Ovary (tissue), 9 donors: ENCODE data around the gene SPATC1L. TPM values are rescaled to one million over a fixed set of nuclear protein-coding genes. Genes with fewer than 3 reads are reported as not detected.

Source experiments
- DNase-seq, 5 donors: peaks; one replicate each; pipeline ENCODE4 v3.0.0-alpha.2; 2019 to 2020
- H3K27ac ChIP-seq, 2 donors: fragments of 200-600 bp; one replicate each; pipeline versions ENCODE4 v1.5.1 to v1.8.0; 2019 to 2022
- H3K27me3 ChIP-seq: fragments of 200-600 bp; one replicate; pipeline ENCODE4 v1.8.0; 2022
- H3K36me3 ChIP-seq: fragments of 200-600 bp; sonication (generic); one replicate; pipeline ENCODE4 v1.5.1; 2019
- H3K4me1 ChIP-seq: one replicate; pipeline ENCODE4 v1.8.1; 2013; ENCODE audit warnings: mild to moderate bottlenecking, moderate library complexity; ENCODE audit not compliant: insufficient read depth
- H3K4me3 ChIP-seq: fragments of 200-600 bp; sonication (generic); one replicate; pipeline ENCODE4 v1.5.1; 2017
- H3K9me3 ChIP-seq, 2 donors: fragments of 200-600 bp in 1 of 2; sonication (generic) in 1 of 2; one replicate each; pipeline versions ENCODE4 v1.5.1 to v1.8.1; 2013 to 2019; ENCODE audit warnings: mild to moderate bottlenecking in 1 of 2, moderate library complexity in 1 of 2
- CTCF ChIP-seq, 3 donors: fragments of 450-650 bp in 2 of 3; fragments of 200-600 bp in 1 of 3; IDR thresholded peaks; one replicate each; pipeline versions ENCODE4 v1.5.1 to v1.8.0; 2016 to 2022; ENCODE audit warnings: antibody characterized with exemption in 3 of 3, mild to moderate bottlenecking in 1 of 3
- EP300 ChIP-seq: sonication (generic); formaldehyde crosslinking; IDR thresholded peaks from one replicate; pipeline ENCODE4 v1.6.1; 2017; ENCODE audit warnings: antibody characterized with exemption
- POLR2A ChIP-seq: fragments of 450-650 bp; IDR thresholded peaks from one replicate; pipeline ENCODE4 v1.6.1; 2017; ENCODE audit warnings: antibody characterized with exemption, mild to moderate bottlenecking, moderate library complexity
- WGBS, 3 donors: extraction: QIAGEN DNeasy Blood & Tissue Kit in 1 of 3; methylation state at CpG; one replicate each; pipeline versions ENCODE4 v1.1.5 to v1.1.7; 2013 to 2017; 5-methylcytosine and 5-hydroxymethylcytosine counted together
- intact Hi-C, 4 donors: fragments of 100-400 bp; cut with DNase I; formaldehyde crosslinking; loops; one replicate each; pipeline versions ENCODE4 v1.11.0 to v1.15.1; 2022 to 2023
- polyA plus RNA-seq, 2 donors: library from polyadenylated mRNA; stranded (reverse); fragments of 200-250 nt in 1 of 2; fragments of 350-450 nt in 1 of 2; fragmentation: Illumina TruSeq in 1 of 2; extraction: RNeasy Lipid Tissue Mini Kit (QIAGEN cat#74804) in 1 of 2; gene quantifications; one replicate each; pipeline ENCODE4 v1.2.3, GENCODE V29; 2013 to 2014
- total RNA-seq, 7 donors: library from RNA; depleted of rRNA in 2 of 7; stranded (reverse); fragments of >200 nt in 2 of 7; fragmentation: NEBNext Ultra II Directional in 3 of 7; extraction: Animal tissue kit (Norgen Biotek cat#: 25700) in 3 of 7; gene quantifications; one replicate each; pipeline versions ENCODE4 v1.1.0 to v1.2.4, GENCODE V29; 2016 to 2023
- donor health status: DM: no; HTN: no; CAD: no; lungs with moderate emphysema.
- donor health status: DM: no; HTN: no; CAD: no.
- donor health status: Bipolar disorder and iron deficiency.
- donor health status: DM: yes; HTN: yes; CAD: no.
- donor health status: DM: no; HTN: no; CAD: no.
- donor health status: DM: yes; HTN: yes; CAD: no.

The SPATC1L gene
- total and polyA plus RNA-seq, 9 donors, result 2.8 to 21.3 (median 14.9) TPM

- no peak for TF ChIP-seq EP300
- no peak for TF ChIP-seq CTCF (IDR thresholded peaks at IDR 0.05)
- TF ChIP-seq POLR2A, result no peak
- intact Hi-C loops, result no loop called here
- Histone ChIP-seq H3K27me3 (no peaks in the 10 kb centered on the region), H3K4me3 (no peak overlapping the region), H3K27ac (no peak overlapping the region), H3K4me1 (no peaks in the 10 kb centered on the region), H3K9me3 (no peaks in the 10 kb centered on the region), H3K36me3 (no peaks in the 10 kb centered on the region)
- DNase-seq, result peak in 3 of 5 donors; percentile 9 to 24 (median 12)
- 93 to 96% (median 93%) methylated on average over 10 of the region's 10 CpGs for WGBS, 3 donors
Measured at GRCh38 chr21:46193829-46194373, 9.6 kb upstream of the SPATC1L start.

- H3K4me1 ChIP-seq, result peaks cover 2% of the 10 kb centered on the region
- H3K9me3 ChIP-seq, result no peaks in the 10 kb centered on the region
- H3K4me3 ChIP-seq, result no peak overlapping the region
- no peak overlapping the region for H3K27ac ChIP-seq
- no peaks in the 10 kb centered on the region for H3K27me3 ChIP-seq
- 93 to 96% (median 95%) methylated on average over 19 to 20 of the region's 20 CpGs for WGBS, 3 donors
- intact Hi-C loops, result no loop called here
- DNase-seq, result peak in 4 of 5 donors; percentile 12 to 31 (median 18)
- H3K36me3 ChIP-seq, result no peaks in the 10 kb centered on the region
- TF ChIP-seq CTCF (IDR thresholded peaks at IDR 0.05) (no peak), POLR2A (no peak), EP300 (no peak)
Measured at GRCh38 chr21:46191686-46192575, 7.7 kb upstream of the SPATC1L start.

GRCh38 chr21:46191257-46191685 lies 7.0 kb upstream of the SPATC1L start:
- WGBS, 3 donors, result 61 to 73% (median 68%) methylated on average over 4 of the region's 4 CpGs
- intact Hi-C loops, result no loop called here
- H3K9me3 ChIP-seq, result no peaks in the 10 kb centered on the region
- H3K27me3 ChIP-seq, result no peaks in the 10 kb centered on the region
- no peaks in the 10 kb centered on the region for H3K36me3 ChIP-seq
- TF ChIP-seq EP300 (no peak), CTCF (IDR thresholded peaks at IDR 0.05) (no peak), POLR2A (no peak)
- H3K4me1 ChIP-seq, result peaks cover 2% of the 10 kb centered on the region
- H3K4me3 ChIP-seq, result no peak overlapping the region
- H3K27ac ChIP-seq, result no peak overlapping the region
- DNase-seq, result peak in 4 of 5 donors; percentile 20 to 51 (median 39)

GRCh38 chr21:46190491-46191131 lies 6.4 kb upstream of the SPATC1L start:
- Histone ChIP-seq H3K27me3 (no peaks in the 10 kb centered on the region), H3K4me1 (peaks cover 4% of the 10 kb centered on the region), H3K4me3 (no peak overlapping the region), H3K36me3 (no peaks in the 10 kb centered on the region), H3K27ac (no peak overlapping the region), H3K9me3 (no peaks in the 10 kb centered on the region)
- WGBS, 3 donors, result 89 to 92% (median 91%) methylated on average over 15 of the region's 15 CpGs
- intact Hi-C loops, result no loop called here
- TF ChIP-seq CTCF (IDR thresholded peaks at IDR 0.05) (no peak), POLR2A (no peak), EP300 (no peak)
- DNase-seq, result peak in 1 of 5 donors; percentile 16
